ENCODE measurements around the gene XPNPEP3.
A peak's percentile ranks its signal among the peaks of the same experiment; 100 is the strongest.

DNA sequence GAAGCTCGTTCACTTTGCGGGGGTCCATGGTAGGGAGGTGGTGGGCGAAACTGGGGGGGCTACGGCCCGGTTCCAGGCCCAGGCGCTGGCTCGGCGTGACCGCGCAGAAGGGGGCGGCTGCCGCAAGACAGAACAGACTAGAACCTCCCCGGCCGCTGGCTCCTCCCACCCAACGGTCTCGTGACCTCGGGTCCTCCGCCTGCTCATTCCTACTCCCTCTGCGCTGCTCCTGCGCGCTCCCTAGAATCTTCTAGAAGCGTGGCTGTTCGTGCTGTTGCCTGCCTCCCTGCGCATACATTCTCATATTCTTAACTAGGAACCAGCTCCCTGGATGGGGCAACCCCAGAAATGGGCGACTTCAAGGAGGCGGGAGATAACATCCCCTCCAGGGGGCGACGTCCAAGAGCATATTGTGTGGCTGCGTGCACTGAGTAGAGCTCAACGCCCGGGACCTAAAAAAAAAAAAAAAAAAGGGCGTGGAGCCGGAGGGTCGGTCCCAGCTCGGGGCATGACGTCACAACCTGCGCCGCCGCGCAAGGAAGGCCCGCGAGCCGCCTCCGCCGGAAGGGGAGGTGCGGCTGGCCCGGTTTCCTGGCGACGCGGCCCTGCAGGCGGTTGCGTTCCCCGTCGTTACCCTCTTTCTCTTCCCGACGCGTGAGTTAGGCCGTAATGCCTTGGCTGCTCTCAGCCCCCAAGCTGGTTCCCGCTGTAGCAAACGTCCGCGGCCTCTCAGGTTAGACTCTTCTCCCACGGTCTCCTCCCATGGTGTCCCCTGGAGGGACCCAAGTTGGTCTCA lies at the start of gene XPNPEP3, which contains the start of gene ST13:
- TF ChIP-seq EZH2 (IDR thresholded peaks at IDR 0.05; ENCODE audit: borderline replicate concordance) (no peak), EZH2phosphoT487 (IDR thresholded peaks at IDR 0.05; ENCODE audit: low read depth, severe bottlenecking, unreplicated experiment) (no peak)
- TF ChIP-seq, protein P1, sequence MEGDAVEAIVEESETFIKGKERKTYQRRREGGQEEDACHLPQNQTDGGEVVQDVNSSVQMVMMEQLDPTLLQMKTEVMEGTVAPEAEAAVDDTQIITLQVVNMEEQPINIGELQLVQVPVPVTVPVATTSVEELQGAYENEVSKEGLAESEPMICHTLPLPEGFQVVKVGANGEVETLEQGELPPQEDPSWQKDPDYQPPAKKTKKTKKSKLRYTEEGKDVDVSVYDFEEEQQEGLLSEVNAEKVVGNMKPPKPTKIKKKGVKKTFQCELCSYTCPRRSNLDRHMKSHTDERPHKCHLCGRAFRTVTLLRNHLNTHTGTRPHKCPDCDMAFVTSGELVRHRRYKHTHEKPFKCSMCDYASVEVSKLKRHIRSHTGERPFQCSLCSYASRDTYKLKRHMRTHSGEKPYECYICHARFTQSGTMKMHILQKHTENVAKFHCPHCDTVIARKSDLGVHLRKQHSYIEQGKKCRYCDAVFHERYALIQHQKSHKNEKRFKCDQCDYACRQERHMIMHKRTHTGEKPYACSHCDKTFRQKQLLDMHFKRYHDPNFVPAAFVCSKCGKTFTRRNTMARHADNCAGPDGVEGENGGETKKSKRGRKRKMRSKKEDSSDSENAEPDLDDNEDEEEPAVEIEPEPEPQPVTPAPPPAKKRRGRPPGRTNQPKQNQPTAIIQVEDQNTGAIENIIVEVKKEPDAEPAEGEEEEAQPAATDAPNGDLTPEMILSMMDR (IDR thresholded peaks at IDR 0.05; ENCODE audit: poor library complexity): peak; percentile 18

Measured in hepatocyte (in vitro differentiated cells).